K562 (cell line): Measurements from ENCODE around the gene LUZP1.

Source experiments
- CC2D1A ChIP-seq: fragments of 450-650 bp; IDR thresholded peaks from 2 replicates; pipeline ENCODE4 v1.6.1; 2017; ENCODE audit warnings: mild to moderate bottlenecking
- CEBPB ChIP-seq: fragments of 450-650 bp; IDR thresholded peaks from 2 replicates; pipeline ENCODE4 v1.6.1; 2016; ENCODE audit warnings: missing genetic modification characterization, missing compliant biosample characterization
- CTCF ChIP-seq, 3 experiments: IDR thresholded peaks in 2 of 3; conservative IDR thresholded peaks in 1 of 3; 2 replicates each; pipeline ENCODE4 v1.5.1; 2011 to 2012; ENCODE audit warnings: low read length in 3 of 3, mild to moderate bottlenecking in 3 of 3, control low read depth in 2 of 3, improper control_type of control experiment in 1 of 3, inconsistent platforms in 1 of 3, low read depth in 1 of 3, mixed read lengths in 1 of 3, moderate library complexity in 1 of 3; ENCODE audit not compliant: insufficient read depth in 2 of 3
- EZH2 ChIP-seq: IDR thresholded peaks from 2 replicates; pipeline ENCODE4 v1.6.1; 2012; ENCODE audit warnings: low read depth, mild to moderate bottlenecking, inconsistent platforms, low read length, borderline replicate concordance
- RFX5 ChIP-seq: IDR thresholded peaks from 2 replicates; pipeline ENCODE4 v1.6.1; 2011; ENCODE audit warnings: low read depth, mild to moderate bottlenecking, improper control_type of control experiment, low read length

- TF ChIP-seq CTCF (IDR thresholded peaks at IDR 0.05 in 2 of 3, conservative IDR thresholded peaks at IDR 0.05 in 1 of 3; ENCODE audit: insufficient read depth in 2 of 3, low read depth in 1 of 3, low read length in 3 of 3), result no peak
- no peak for TF ChIP-seq CEBPB (tag)
- no peak for TF ChIP-seq RFX5
- TF ChIP-seq CC2D1A, result no peak
- TF ChIP-seq EZH2, result no peak
Measured at GRCh38 chr1:23114424-23115079, 54.1 kb downstream of the LUZP1 start.
